Endodermal cell (in vitro differentiated cells): ENCODE measurements around the gene TAC3. TPM values are rescaled to one million over a fixed set of nuclear protein-coding genes. Genes with fewer than 3 reads are reported as not detected.
"Not testable (repeated sequence)": the region's sequence is repeated elsewhere in the genome, so short reads cannot be mapped to it uniquely, and the experiment has no call there.

Source experiments
- DNase-seq: peaks from one replicate; pipeline ENCODE4 v3.0.0-alpha.2; 2017
- H3K27ac ChIP-seq: 2 replicates; pipeline ENCODE4 v1.5.1; 2013; ENCODE audit warnings: mild to moderate bottlenecking, low read depth, low read length, moderate library complexity
- H3K27me3 ChIP-seq: 2 replicates; pipeline ENCODE4 v1.6.1; 2013; ENCODE audit warnings: mild to moderate bottlenecking, low read length, moderate library complexity; ENCODE audit not compliant: insufficient read depth, control insufficient read depth, poor library complexity, severe bottlenecking
- H3K36me3 ChIP-seq: 2 replicates; pipeline ENCODE4 v1.7.0; 2013; ENCODE audit warnings: mild to moderate bottlenecking, low read length, moderate library complexity; ENCODE audit not compliant: control insufficient read depth, insufficient read depth
- H3K4me1 ChIP-seq: one replicate; pipeline ENCODE4 v1.7.0; 2013; ENCODE audit warnings: low read length; ENCODE audit not compliant: control insufficient read depth, insufficient read depth
- H3K4me3 ChIP-seq: 2 replicates; pipeline ENCODE4 v1.5.1; 2013; ENCODE audit warnings: mild to moderate bottlenecking, low read length, moderate library complexity
- H3K9ac ChIP-seq: 2 replicates; pipeline ENCODE4 v1.6.1; 2013; ENCODE audit warnings: mild to moderate bottlenecking, low read length, moderate library complexity; ENCODE audit not compliant: poor library complexity, severe bottlenecking; ENCODE audit errors: extremely low read depth
- H3K9me3 ChIP-seq: 2 replicates; pipeline ENCODE4 v1.6.1; 2013; ENCODE audit warnings: mild to moderate bottlenecking, low read length, moderate library complexity; ENCODE audit not compliant: control insufficient read depth
- H3K27ac Mint-ChIP-seq: 2 replicates; pipeline ENCODE4 v1.8.0; 2020; ENCODE audit warnings: mixed read lengths
- H3K27me3 Mint-ChIP-seq: 2 replicates; pipeline ENCODE4 v1.8.0; 2021; ENCODE audit warnings: mild to moderate bottlenecking, mixed read lengths; ENCODE audit not compliant: insufficient read depth
- H3K36me3 Mint-ChIP-seq: 2 replicates; pipeline ENCODE4 v1.8.0; 2020; ENCODE audit warnings: low read depth, mixed read lengths
- H3K4me1 Mint-ChIP-seq: 2 replicates; pipeline ENCODE4 v1.8.0; 2020; ENCODE audit warnings: mixed read lengths
- H3K4me3 Mint-ChIP-seq: 2 replicates; pipeline ENCODE4 v1.8.0; 2020; ENCODE audit warnings: mild to moderate bottlenecking, moderate library complexity, mixed read lengths
- H3K9me3 Mint-ChIP-seq: 2 replicates; pipeline ENCODE4 v1.8.0; 2020; ENCODE audit warnings: mild to moderate bottlenecking, mixed read lengths
- WGBS, 2 experiments: methylation state at CpG; one replicate each; pipeline versions ENCODE4 v1.1.5 to v1.1.7; 2013; ENCODE audit warnings: missing lambda C conversion rate in 2 of 2, mixed read lengths in 1 of 2; ENCODE audit not compliant: insufficient coverage in 1 of 2, insufficient read length in 1 of 2; 5-methylcytosine and 5-hydroxymethylcytosine counted together
- total RNA-seq, 2 donors: library from RNA; stranded (reverse); fragmentation: NEBNext Ultra II Directional in 1 of 2; extraction: Animal tissue kit (Norgen Biotek cat#: 25700) in 1 of 2; gene quantifications; 2 replicates in 1 of 2; 3 replicates in 1 of 2; pipeline ENCODE4 v1.2.1, GENCODE V29; 2021
- TF ChIP-seq, protein P1 (sequence below): fragments of 200-600 bp; sonication (generic); conservative IDR thresholded peaks from 2 replicates; pipeline ENCODE4 v1.5.0; 2021; ENCODE audit warnings: antibody characterized with exemption, mild to moderate bottlenecking

Gene TAC3
- total RNA-seq, 2 donors from 2014 or later, result 1.8 to 5.4 TPM

DNA sequence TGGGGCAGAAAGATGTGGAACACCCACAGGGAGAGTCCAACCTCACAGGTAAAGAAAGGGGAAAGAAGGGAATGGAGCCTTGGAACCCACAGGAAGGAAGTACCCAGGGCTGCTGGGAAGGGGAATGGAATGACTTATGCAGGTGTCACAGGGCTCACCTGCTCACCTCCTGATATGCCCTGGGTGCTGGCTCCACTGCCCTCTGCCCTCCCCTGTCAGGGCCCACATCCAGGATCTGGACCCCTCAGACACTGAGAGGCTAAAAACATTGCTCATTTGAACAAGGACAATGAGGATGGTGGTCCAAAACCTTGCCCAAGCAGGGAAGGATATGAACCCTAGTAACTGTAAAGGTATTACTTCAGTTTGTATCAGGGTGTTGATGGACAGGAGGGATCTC lies 29.3 kb downstream of the TAC3 start:
- H3K4me3 ChIP-seq, result no peak overlapping the region
- H3K36me3 ChIP-seq, result no peaks in the 10 kb centered on the region
- no peak overlapping the region for H3K27ac Mint-ChIP-seq
- H3K9me3 ChIP-seq, result no peaks in the 10 kb centered on the region
- H3K27ac ChIP-seq, result no peak overlapping the region
- no peaks in the 10 kb centered on the region for H3K27me3 Mint-ChIP-seq
- H3K9ac ChIP-seq, result no peak overlapping the region
- peaks cover 16% of the 10 kb centered on the region for H3K4me1 Mint-ChIP-seq
- no peak overlapping the region for H3K4me3 Mint-ChIP-seq
- no peak for DNase-seq
- H3K27me3 ChIP-seq, result no peaks in the 10 kb centered on the region
- H3K4me1 ChIP-seq, result no peaks in the 10 kb centered on the region
- H3K36me3 Mint-ChIP-seq, result no peaks in the 10 kb centered on the region
- TF ChIP-seq, protein P1, sequence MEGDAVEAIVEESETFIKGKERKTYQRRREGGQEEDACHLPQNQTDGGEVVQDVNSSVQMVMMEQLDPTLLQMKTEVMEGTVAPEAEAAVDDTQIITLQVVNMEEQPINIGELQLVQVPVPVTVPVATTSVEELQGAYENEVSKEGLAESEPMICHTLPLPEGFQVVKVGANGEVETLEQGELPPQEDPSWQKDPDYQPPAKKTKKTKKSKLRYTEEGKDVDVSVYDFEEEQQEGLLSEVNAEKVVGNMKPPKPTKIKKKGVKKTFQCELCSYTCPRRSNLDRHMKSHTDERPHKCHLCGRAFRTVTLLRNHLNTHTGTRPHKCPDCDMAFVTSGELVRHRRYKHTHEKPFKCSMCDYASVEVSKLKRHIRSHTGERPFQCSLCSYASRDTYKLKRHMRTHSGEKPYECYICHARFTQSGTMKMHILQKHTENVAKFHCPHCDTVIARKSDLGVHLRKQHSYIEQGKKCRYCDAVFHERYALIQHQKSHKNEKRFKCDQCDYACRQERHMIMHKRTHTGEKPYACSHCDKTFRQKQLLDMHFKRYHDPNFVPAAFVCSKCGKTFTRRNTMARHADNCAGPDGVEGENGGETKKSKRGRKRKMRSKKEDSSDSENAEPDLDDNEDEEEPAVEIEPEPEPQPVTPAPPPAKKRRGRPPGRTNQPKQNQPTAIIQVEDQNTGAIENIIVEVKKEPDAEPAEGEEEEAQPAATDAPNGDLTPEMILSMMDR, result no peak
- no peaks in the 10 kb centered on the region for H3K9me3 Mint-ChIP-seq

DNA sequence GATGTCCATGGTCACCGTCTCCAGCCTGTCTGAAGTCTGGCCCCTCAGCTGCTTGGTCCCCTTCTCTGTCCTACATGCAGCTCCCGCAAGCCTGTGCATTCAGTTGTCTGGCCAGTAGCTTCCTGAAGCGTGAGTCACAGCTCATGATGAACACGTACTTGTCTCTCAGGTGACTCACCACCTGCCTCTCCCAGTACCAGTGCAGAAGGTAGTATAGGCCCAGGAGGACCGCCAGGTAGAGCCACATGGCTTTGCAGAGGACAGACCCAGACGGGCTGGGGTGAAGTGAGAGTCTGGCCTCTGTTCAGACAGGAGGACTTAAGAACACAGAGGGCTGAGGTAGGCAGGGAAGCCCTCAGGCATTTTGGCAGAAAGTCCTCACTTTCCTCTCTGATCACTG lies 30.6 kb downstream of the TAC3 start:
- not testable (repeated sequence) for H3K9me3 Mint-ChIP-seq, H3K27ac ChIP-seq, H3K36me3 ChIP-seq, H3K27me3 ChIP-seq, H3K27me3 Mint-ChIP-seq, H3K4me3 Mint-ChIP-seq, H3K27ac Mint-ChIP-seq, H3K4me3 ChIP-seq, H3K9ac ChIP-seq, H3K4me1 ChIP-seq, H3K9me3 ChIP-seq, H3K36me3 Mint-ChIP-seq
- DNase-seq, result peak; percentile 76
- peaks cover 14% of the 10 kb centered on the region for H3K4me1 Mint-ChIP-seq
- 79 to 87% methylated on average over 3 to 5 of the region's 6 CpGs for WGBS, 2 experiments

DNA sequence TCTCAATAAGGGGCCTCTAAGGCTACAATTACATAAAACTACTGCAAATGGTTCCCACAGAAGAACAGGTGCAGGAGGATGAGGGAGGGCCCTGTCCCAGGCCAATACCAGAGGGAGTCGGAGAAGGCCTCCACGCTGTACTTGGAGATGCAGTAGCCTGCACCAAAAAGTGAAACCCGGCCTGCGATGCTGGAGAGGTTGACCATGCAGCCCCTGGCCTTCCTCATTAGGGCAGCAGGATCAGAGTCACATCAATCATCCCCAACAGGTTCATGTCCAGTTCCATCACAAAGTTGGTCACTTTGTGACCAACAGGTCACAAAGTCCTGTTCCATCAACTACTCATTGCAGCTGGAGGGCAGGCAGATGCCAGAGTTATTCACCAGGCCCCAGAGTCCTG lies 32.9 kb downstream of the TAC3 start:
- Histone ChIP-seq H3K27me3 (no peaks in the 10 kb centered on the region), H3K9me3 (no peaks in the 10 kb centered on the region), H3K9ac (no peak overlapping the region), H3K4me3 (no peak overlapping the region), H3K4me1 (no peaks in the 10 kb centered on the region), H3K36me3 (no peaks in the 10 kb centered on the region), H3K27ac (no peak overlapping the region)
- peak; percentile 33 for DNase-seq
- H3K9me3 Mint-ChIP-seq, result no peaks in the 10 kb centered on the region
- no peaks in the 10 kb centered on the region for H3K27me3 Mint-ChIP-seq
- no peak overlapping the region for H3K4me3 Mint-ChIP-seq
- peaks cover 11% of the 10 kb centered on the region for H3K4me1 Mint-ChIP-seq
- H3K36me3 Mint-ChIP-seq, result no peaks in the 10 kb centered on the region
- no peak overlapping the region for H3K27ac Mint-ChIP-seq
- 93 to 100% methylated on average over 4 of the region's 4 CpGs for WGBS, 2 experiments
- TF ChIP-seq, protein P1, result no peak

DNA sequence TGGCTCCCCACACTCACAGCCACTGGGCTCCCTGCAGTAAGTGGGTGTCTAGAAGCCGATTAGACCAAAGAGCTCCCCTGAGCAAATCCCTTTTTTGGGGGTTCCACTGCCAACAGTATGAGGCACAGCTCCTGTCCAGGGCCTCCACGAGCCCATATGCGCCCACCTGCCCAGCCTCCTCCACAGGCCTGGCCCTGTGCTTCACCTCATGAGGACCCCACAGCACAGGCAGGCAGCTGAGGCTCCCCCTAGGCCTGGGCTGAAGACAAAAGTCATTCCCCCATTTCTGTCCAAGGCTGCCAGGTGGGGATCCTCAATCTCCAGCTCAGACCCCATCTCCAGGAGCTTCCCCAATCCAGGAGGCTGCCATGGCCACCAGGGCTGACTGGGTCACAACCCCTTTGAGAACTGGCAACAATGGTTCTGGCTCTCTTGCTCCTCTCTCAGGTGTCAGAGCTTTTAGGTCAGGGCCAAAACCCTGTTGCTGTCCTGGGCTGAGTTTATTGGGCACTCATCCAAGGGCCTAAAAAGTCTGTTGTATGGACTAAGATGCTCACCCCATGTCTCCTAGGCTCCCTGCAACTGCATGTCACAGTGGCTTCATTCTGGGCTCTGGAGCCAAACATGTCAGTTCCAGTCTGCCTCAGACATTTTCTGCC lies 33.6 kb downstream of the TAC3 start:
- DNase-seq, result peak; percentile 21
- not testable (repeated sequence) for H3K9me3 Mint-ChIP-seq, H3K4me1 ChIP-seq

More for the DNA sequence above, 33.6 kb downstream of the TAC3 start:
- H3K27ac ChIP-seq, H3K27ac Mint-ChIP-seq, H3K27me3 Mint-ChIP-seq, H3K36me3 ChIP-seq, H3K9me3 ChIP-seq, H3K9ac ChIP-seq, H3K4me3 ChIP-seq, H3K4me3 Mint-ChIP-seq, H3K4me1 Mint-ChIP-seq, H3K36me3 Mint-ChIP-seq, H3K27me3 ChIP-seq: not testable (repeated sequence)
- 93% methylated on average over 3 of the region's 3 CpGs; no CpG with 5 or more reads in 1 of the 2 experiments for WGBS, 2 experiments
